ENCODE data around the gene FER1L5.

The FER1L5 gene

DNA sequence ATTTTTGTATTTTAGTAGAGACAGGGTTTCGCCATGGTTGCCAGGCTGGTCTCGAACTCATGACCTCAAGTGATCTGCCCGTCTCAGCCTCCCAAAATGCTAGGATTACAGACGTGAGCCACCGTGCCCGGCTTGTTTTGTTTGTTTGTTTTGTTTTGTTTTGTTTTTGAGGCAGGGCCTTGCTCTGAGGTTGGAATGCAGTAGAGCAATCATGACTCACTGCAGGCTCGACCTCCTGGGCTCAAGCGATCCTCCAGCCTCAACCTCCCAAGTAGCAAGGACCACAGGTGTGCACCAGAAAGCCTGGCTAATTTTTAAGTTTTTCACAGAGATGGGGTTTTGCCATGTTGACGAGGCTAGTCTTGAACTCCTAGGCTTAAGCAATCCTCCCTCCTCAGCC lies 109.2 kb downstream of the FER1L5 start:
- DNase-seq (ENCODE audit: low read depth), result no peak

- no peak for DNase-seq (ENCODE audit: low read depth)
Observed at GRCh38 chr2:96753661-96754282, 111.2 kb downstream of the FER1L5 start.

- no peak for DNase-seq (ENCODE audit: low read depth)
Observed at GRCh38 chr2:96754317-96754716, 111.8 kb downstream of the FER1L5 start.
